Loucy (cell line): ENCODE results near the gene IFNG-AS1.

Experiments used
- H2AFZ ChIP-seq: fragments of 200-600 bp; sonication (generic); 2 replicates; pipeline ENCODE4 v1.6.0; 2016; ENCODE audit warnings: antibody characterized with exemption, mild to moderate bottlenecking, low read length, moderate library complexity
- H3F3A ChIP-seq: fragments of 200-600 bp; 2 replicates; pipeline ENCODE4 v1.6.0; 2016; ENCODE audit warnings: antibody characterized with exemption, low read depth, mild to moderate bottlenecking
- H3K27me3 ChIP-seq: fragments of 200-600 bp; sonication (generic); 2 replicates; pipeline ENCODE4 v1.6.1; 2014; ENCODE audit warnings: low read length, mild to moderate bottlenecking; ENCODE audit not compliant: insufficient read depth, poor library complexity, severe bottlenecking
- H3K36me3 ChIP-seq: fragments of 200-600 bp; sonication (generic); 2 replicates; pipeline ENCODE4 v1.6.1; 2016; ENCODE audit warnings: low read length; ENCODE audit not compliant: insufficient read depth
- H3K4me1 ChIP-seq: fragments of 200-600 bp; sonication (generic); 2 replicates; pipeline ENCODE4 v1.5.1; 2014; ENCODE audit warnings: low read length, mild to moderate bottlenecking; ENCODE audit not compliant: insufficient read depth, poor library complexity, severe bottlenecking
- H3K4me2 ChIP-seq: fragments of 200-600 bp; sonication (generic); 2 replicates; pipeline ENCODE4 v1.6.0; 2014; ENCODE audit warnings: antibody characterized with exemption, low read length, low read depth, mild to moderate bottlenecking; ENCODE audit not compliant: poor library complexity, severe bottlenecking
- H3K4me3 ChIP-seq: fragments of 200-600 bp; sonication (generic); 2 replicates; pipeline ENCODE4 v1.5.1; 2014; ENCODE audit warnings: low read length, mild to moderate bottlenecking, mixed read lengths; ENCODE audit not compliant: poor library complexity, severe bottlenecking
- H3K79me2 ChIP-seq: fragments of 200-600 bp; sonication (generic); 2 replicates; pipeline ENCODE4 v1.6.1; 2014; ENCODE audit warnings: low read length; ENCODE audit not compliant: insufficient read depth
- H3K9ac ChIP-seq: fragments of 200-600 bp; sonication (generic); 2 replicates; pipeline ENCODE4 v1.6.0; 2014; ENCODE audit warnings: mild to moderate bottlenecking, low read depth, low read length, moderate library complexity; ENCODE audit not compliant: poor library complexity, severe bottlenecking
- H3K9me2 ChIP-seq: fragments of 200-600 bp; sonication (generic); replicated peaks from 2 replicates; pipeline ENCODE4 v1.6.1; 2016; ENCODE audit warnings: low read depth, low read length, mixed read lengths
- H3K9me3 ChIP-seq: fragments of 200-600 bp; sonication (generic); 2 replicates; pipeline ENCODE4 v1.6.1; 2014; ENCODE audit warnings: mild to moderate bottlenecking, antibody characterized with exemption, low read length, low read depth; ENCODE audit not compliant: insufficient read depth
- H4K20me1 ChIP-seq: fragments of 200-600 bp; sonication (generic); 2 replicates; pipeline ENCODE4 v1.6.0; 2014; ENCODE audit warnings: antibody characterized with exemption, low read length, mild to moderate bottlenecking; ENCODE audit not compliant: insufficient read depth, poor library complexity, severe bottlenecking
- CTCF ChIP-seq: fragments of 200-600 bp; sonication (generic); conservative IDR thresholded peaks from 2 replicates; pipeline ENCODE4 v1.5.1; 2014; ENCODE audit warnings: mild to moderate bottlenecking, antibody characterized with exemption, low read length
- EZH2phosphoT487 ChIP-seq: fragments of 200-600 bp; IDR thresholded peaks from 2 replicates; pipeline ENCODE4 v1.6.1; 2018; ENCODE audit warnings: antibody characterized with exemption, mild to moderate bottlenecking, moderate library complexity, borderline replicate concordance

IFNG-AS1 gene

GRCh38 chr12:67968725-67969124 lies 20.5 kb upstream of the IFNG-AS1 start:
- no peaks in the 10 kb centered on the region for H3K9me2 ChIP-seq

GRCh38 chr12:67969134-67969802 lies 20.0 kb upstream of the IFNG-AS1 start:
- Histone ChIP-seq H3K79me2 (no peaks in the 10 kb centered on the region), H3K9me2 (no peaks in the 10 kb centered on the region), H3F3A (no peaks in the 10 kb centered on the region), H4K20me1 (no peaks in the 10 kb centered on the region), H3K4me2 (no peak overlapping the region), H3K36me3 (no peaks in the 10 kb centered on the region), H3K9ac (no peak overlapping the region), H2AFZ (no peak overlapping the region), H3K4me3 (no peak overlapping the region), H3K9me3 (no peaks in the 10 kb centered on the region), H3K27me3 (no peaks in the 10 kb centered on the region), H3K4me1 (no peaks in the 10 kb centered on the region)
- TF ChIP-seq EZH2phosphoT487 (no peak), CTCF (no peak)

More at GRCh38 chr12:67968725-67969124, 20.5 kb upstream of the IFNG-AS1 start:
- no peaks in the 10 kb centered on the region for H3F3A ChIP-seq
- no peak overlapping the region for H3K9ac ChIP-seq
- no peak overlapping the region for H3K4me3 ChIP-seq
- no peaks in the 10 kb centered on the region for H4K20me1 ChIP-seq
- H3K36me3 ChIP-seq = no peaks in the 10 kb centered on the region
- no peaks in the 10 kb centered on the region for H3K4me1 ChIP-seq
- H3K27me3 ChIP-seq = no peaks in the 10 kb centered on the region
- no peaks in the 10 kb centered on the region for H3K9me3 ChIP-seq
- H3K79me2 ChIP-seq = no peaks in the 10 kb centered on the region
- no peak overlapping the region for H2AFZ ChIP-seq
- H3K4me2 ChIP-seq = no peak overlapping the region
- TF ChIP-seq CTCF (no peak), EZH2phosphoT487 (no peak)

- Histone ChIP-seq H3K9ac (no peak overlapping the region), H3K4me3 (no peak overlapping the region), H3K4me2 (no peak overlapping the region), H3K4me1 (no peaks in the 10 kb centered on the region), H3K9me2 (no peaks in the 10 kb centered on the region), H3K9me3 (no peaks in the 10 kb centered on the region), H3K79me2 (no peaks in the 10 kb centered on the region), H4K20me1 (no peaks in the 10 kb centered on the region), H3K27me3 (no peaks in the 10 kb centered on the region), H3F3A (no peaks in the 10 kb centered on the region), H2AFZ (no peak overlapping the region), H3K36me3 (no peaks in the 10 kb centered on the region)
- TF ChIP-seq CTCF = no peak
- TF ChIP-seq EZH2phosphoT487 = no peak
Measured at GRCh38 chr12:67977668-67978067, 11.6 kb upstream of the IFNG-AS1 start.
